ENCODE data around the gene ABI2. TPM values are rescaled to one million over a fixed set of nuclear protein-coding genes. Genes with fewer than 3 reads are reported as not detected.
"Not testable (repeated sequence)": the region's sequence is repeated elsewhere in the genome, so short reads cannot be mapped to it uniquely, and the experiment has no call there.

Gene ABI2
- total and polyA plus RNA-seq, 3 donors from 2014 or later, result 91.2 to 109 (median 106) TPM

- H3K4me3 ChIP-seq, result no peak overlapping the region
- peaks cover 1% of the 10 kb centered on the region for H3K4me1 ChIP-seq
- no peaks in the 10 kb centered on the region for H3K36me3 ChIP-seq (ENCODE audit: low read depth, missing control alignments)
- H3K27me3 ChIP-seq, result no peaks in the 10 kb centered on the region
- H3K27ac ChIP-seq, result no peak overlapping the region
- intact Hi-C loops (cut with DNase I; ENCODE audit: low total_unique reads), result no loop called here
- H3K9me3 ChIP-seq, result no peaks in the 10 kb centered on the region
- no peak for DNase-seq
- TF ChIP-seq CTCF (IDR thresholded peaks at IDR 0.05), result no peak
- no peak for TF ChIP-seq POLR2A (IDR thresholded peaks at IDR 0.05)
These were observed 79.3 kb downstream of the ABI2 start for GRCh38 chr2:203407496-203407895.

- intact Hi-C loops (cut with DNase I; ENCODE audit: low total_unique reads), result no loop called here
- no peaks in the 10 kb centered on the region for H3K27me3 ChIP-seq
- H3K9me3 ChIP-seq, result no peaks in the 10 kb centered on the region
- DNase-seq, result peak; percentile 25
- H3K4me1 ChIP-seq, result peaks cover 4% of the 10 kb centered on the region
- no peak overlapping the region for H3K4me3 ChIP-seq
- H3K36me3 ChIP-seq (ENCODE audit: low read depth, missing control alignments), result no peaks in the 10 kb centered on the region
- no peak overlapping the region for H3K27ac ChIP-seq
- TF ChIP-seq POLR2A (IDR thresholded peaks at IDR 0.05) (no peak), CTCF (IDR thresholded peaks at IDR 0.05) (no peak)
- 54 to 57% methylated on average over 7 of the region's 7 CpGs for WGBS, 2 donors
These were observed 84.5 kb downstream of the ABI2 start for GRCh38 chr2:203412546-203413331.

GRCh38 chr2:203413796-203414195 lies 85.6 kb downstream of the ABI2 start:
- H3K4me3 ChIP-seq, result no peak overlapping the region
- no peaks in the 10 kb centered on the region for H3K27me3 ChIP-seq
- no peaks in the 10 kb centered on the region for H3K36me3 ChIP-seq (ENCODE audit: low read depth, missing control alignments)
- H3K4me1 ChIP-seq, result peaks cover 4% of the 10 kb centered on the region
- no peaks in the 10 kb centered on the region for H3K9me3 ChIP-seq
- intact Hi-C loops (cut with DNase I; ENCODE audit: low total_unique reads), result no loop called here
- H3K27ac ChIP-seq, result no peak overlapping the region
- DNase-seq, result no peak
- no peak for TF ChIP-seq CTCF (IDR thresholded peaks at IDR 0.05)
- no peak for TF ChIP-seq POLR2A (IDR thresholded peaks at IDR 0.05)

- Histone ChIP-seq H3K36me3 (ENCODE audit: low read depth, missing control alignments) (no peaks in the 10 kb centered on the region), H3K4me1 (no peaks in the 10 kb centered on the region), H3K4me3 (no peak overlapping the region), H3K27me3 (no peaks in the 10 kb centered on the region), H3K9me3 (no peaks in the 10 kb centered on the region), H3K27ac (no peak overlapping the region)
- peak; percentile 32 for DNase-seq
- WGBS, 2 donors, result 71 to 79% methylated on average over 8 of the region's 8 CpGs
- no peak for TF ChIP-seq CTCF (IDR thresholded peaks at IDR 0.05)
- no peak for TF ChIP-seq POLR2A (IDR thresholded peaks at IDR 0.05)
- intact Hi-C loops (cut with DNase I; ENCODE audit: low total_unique reads), result no loop called here
These were observed 90.1 kb downstream of the ABI2 start for GRCh38 chr2:203418271-203418670.

GRCh38 chr2:203427061-203427460 lies 98.9 kb downstream of the ABI2 start:
- H3K4me3 ChIP-seq, result no peak overlapping the region
- intact Hi-C loops (cut with DNase I; ENCODE audit: low total_unique reads), result no loop called here
- no peak for TF ChIP-seq POLR2A (IDR thresholded peaks at IDR 0.05)
- TF ChIP-seq CTCF (IDR thresholded peaks at IDR 0.05), result no peak
- no peaks in the 10 kb centered on the region for H3K9me3 ChIP-seq
- no peaks in the 10 kb centered on the region for H3K4me1 ChIP-seq
- no peaks in the 10 kb centered on the region for H3K27me3 ChIP-seq
- no peak for DNase-seq
- no peak overlapping the region for H3K27ac ChIP-seq
- 65 to 78% methylated on average over 2 of the region's 2 CpGs for WGBS, 2 donors
- no peaks in the 10 kb centered on the region for H3K36me3 ChIP-seq (ENCODE audit: low read depth, missing control alignments)

GRCh38 chr2:203429643-203430042 lies 101.4 kb downstream of the ABI2 start:
- H3K36me3 ChIP-seq (ENCODE audit: low read depth, missing control alignments); H3K4me3 ChIP-seq; H3K4me1 ChIP-seq; H3K27ac ChIP-seq; H3K9me3 ChIP-seq; DNase-seq; H3K27me3 ChIP-seq; intact Hi-C loops (cut with DNase I; ENCODE audit: low total_unique reads): not testable (repeated sequence)
- WGBS, 2 donors, result 96 to 98% methylated on average over 4 of the region's 4 CpGs
